HCT116 (cell line): ENCODE measurements around the gene POLR3G. TPM values are rescaled to one million over a fixed set of nuclear protein-coding genes. Genes with fewer than 3 reads are reported as not detected.
A peak's percentile ranks its signal among the peaks of the same experiment; 100 is the strongest.

ENCODE experiments used
- CBX3 ChIP-seq: IDR thresholded peaks from 2 replicates; pipeline ENCODE4 v1.6.1; 2012; ENCODE audit warnings: low read depth
- CEBPB ChIP-seq: IDR thresholded peaks from 2 replicates; pipeline ENCODE4 v1.6.1; 2012; ENCODE audit warnings: low read depth
- CTCF ChIP-seq, 3 experiments: fragments of 200-600 bp in 1 of 3; sonication (generic) in 1 of 3; IDR thresholded peaks in 2 of 3; conservative IDR thresholded peaks in 1 of 3; 2 replicates each; pipeline ENCODE4 v1.5.1; 2012 to 2017; ENCODE audit warnings: low read depth in 2 of 3, low read length in 2 of 3, antibody characterized with exemption in 1 of 3, borderline replicate concordance in 1 of 3, control low read depth in 1 of 3, mild to moderate bottlenecking in 1 of 3, mixed read lengths in 1 of 3, mixed run types in 1 of 3, moderate library complexity in 1 of 3; ENCODE audit not compliant: insufficient read depth in 1 of 3
- ELF1 ChIP-seq: IDR thresholded peaks from 2 replicates; pipeline ENCODE4 v1.6.1; 2012; ENCODE audit warnings: low read depth, borderline replicate concordance
- EZH2 ChIP-seq: fragments of 200-600 bp; sonication (generic); IDR thresholded peaks from 2 replicates; pipeline ENCODE4 v1.6.1; 2017; ENCODE audit warnings: antibody characterized with exemption, mixed run types
- EZH2phosphoT487 ChIP-seq: fragments of 200-600 bp; IDR thresholded peaks from 2 replicates; pipeline ENCODE4 v1.6.1; 2018; ENCODE audit warnings: antibody characterized with exemption, borderline replicate concordance
- FOSL1 ChIP-seq: IDR thresholded peaks from 2 replicates; pipeline ENCODE4 v1.6.1; 2012; ENCODE audit warnings: low read depth
- JUND ChIP-seq: IDR thresholded peaks from 2 replicates; pipeline ENCODE4 v1.6.1; 2012
- MAX ChIP-seq: IDR thresholded peaks from 2 replicates; pipeline ENCODE4 v1.6.1; 2012
- POLR2A ChIP-seq: IDR thresholded peaks from 2 replicates; pipeline ENCODE4 v1.7.0; 2011; ENCODE audit warnings: borderline replicate concordance; ENCODE audit not compliant: insufficient read depth, insufficient read length; ENCODE audit errors: extremely low read depth
- POLR2AphosphoS5 ChIP-seq: IDR thresholded peaks from 2 replicates; pipeline ENCODE4 v1.6.1; 2011; ENCODE audit warnings: mild to moderate bottlenecking, low read depth, low read length, moderate library complexity
- SIN3A ChIP-seq: IDR thresholded peaks from 2 replicates; pipeline ENCODE4 v1.6.1; 2012; ENCODE audit warnings: low read depth
- SP1 ChIP-seq: IDR thresholded peaks from 2 replicates; pipeline ENCODE4 v1.6.1; 2012; ENCODE audit warnings: low read depth
- YY1 ChIP-seq: IDR thresholded peaks from 2 replicates; pipeline ENCODE4 v1.6.1; 2011; ENCODE audit warnings: low read length, low read depth, moderate library complexity, mild to moderate bottlenecking; ENCODE audit not compliant: insufficient replicate concordance; ENCODE audit errors: extremely low read depth
- ZFX ChIP-seq: fragments of 450-650 bp; IDR thresholded peaks from 2 replicates; pipeline ENCODE4 v1.6.1; 2017
- total RNA-seq: library from RNA; stranded (reverse); gene quantifications from one replicate; pipeline ENCODE4 v1.2.1, GENCODE V29; 2021; ENCODE audit not compliant: unreplicated experiment

Gene POLR3G
- total RNA-seq, 1 experiment from 2014 or later = 44.8 TPM

GRCh38 chr5:90529194-90529938 lies 54.7 kb downstream of the POLR3G start, which contains the start of gene LYSMD3 (continued):
- TF ChIP-seq POLR2AphosphoS5 = peak; percentile 94
- TF ChIP-seq CTCF (IDR thresholded peaks at IDR 0.05 in 2 of 3, conservative IDR thresholded peaks at IDR 0.05 in 1 of 3; ENCODE audit: borderline replicate concordance in 1 of 3, insufficient read depth in 1 of 3, low read depth in 2 of 3, low read length in 2 of 3) = no peak
- TF ChIP-seq ZFX = peak; percentile 60
- no peak for TF ChIP-seq EZH2
- TF ChIP-seq ELF1 = peak; percentile 31; the same call in 1 of the 2 replicates
- TF ChIP-seq SIN3A = peak; percentile 91
- TF ChIP-seq JUND = peak; percentile 13; the same call in 1 of the 2 replicates
- TF ChIP-seq CBX3 = no peak
- peak; percentile 84 for TF ChIP-seq POLR2A
- TF ChIP-seq YY1 = peak; percentile 59
- TF ChIP-seq FOSL1 = no peak
- TF ChIP-seq MAX = peak; percentile 33; the same call in 1 of the 2 replicates
- TF ChIP-seq EZH2phosphoT487 = no peak
- peak; percentile 80 for TF ChIP-seq SP1
- no peak for TF ChIP-seq CEBPB
